ENCODE results near the gene TMEM212.

GRCh38 chr3:171871392-171872274 is 28.5 kb downstream of the TMEM212 start:
- TF ChIP-seq CTCF (conservative IDR thresholded peaks at IDR 0.05; ENCODE audit: low read length) = no peak
- no peak for TF ChIP-seq EZH2phosphoT487 (IDR thresholded peaks at IDR 0.05; ENCODE audit: borderline replicate concordance)
